MM.1S (cell line): ENCODE measurements around the gene CTSW.
A peak's percentile ranks its signal among the peaks of the same experiment; 100 is the strongest.

Experiments
- DNase-seq: peaks from one replicate; pipeline ENCODE4 v3.0.0-alpha.2; 2015
- H2AFZ ChIP-seq: fragments of 300-600 bp; sonication (generic); 2 replicates; pipeline ENCODE4 v1.6.0; 2016; ENCODE audit warnings: antibody characterized with exemption, low read length
- H3F3A ChIP-seq: fragments of 300-600 bp; sonication (generic); 2 replicates; pipeline ENCODE4 v1.6.1; 2016; ENCODE audit warnings: mild to moderate bottlenecking, antibody characterized with exemption, low read length, moderate library complexity, mixed read lengths; ENCODE audit not compliant: insufficient read depth
- H3K27ac ChIP-seq: fragments of 300-600 bp; sonication (generic); 2 replicates; pipeline ENCODE4 v1.5.1; 2016; ENCODE audit warnings: mild to moderate bottlenecking, low read length
- H3K27me3 ChIP-seq: fragments of 300-600 bp; sonication (generic); replicated peaks from 2 replicates; pipeline ENCODE4 v1.6.0; 2016; ENCODE audit warnings: low read length; ENCODE audit not compliant: insufficient read depth
- H3K36me3 ChIP-seq: fragments of 300-600 bp; sonication (generic); replicated peaks from 2 replicates; pipeline ENCODE4 v1.6.1; 2016; ENCODE audit warnings: mild to moderate bottlenecking, low read length, mixed read lengths; ENCODE audit not compliant: insufficient read depth
- H3K4me1 ChIP-seq: fragments of 300-600 bp; sonication (generic); 2 replicates; pipeline ENCODE4 v1.6.1; 2016; ENCODE audit warnings: low read length, mixed read lengths
- H3K4me2 ChIP-seq: fragments of 300-600 bp; sonication (generic); 2 replicates; pipeline ENCODE4 v1.6.0; 2016; ENCODE audit warnings: low read depth, low read length
- H3K4me3 ChIP-seq: fragments of 300-600 bp; sonication (generic); 2 replicates; pipeline ENCODE4 v1.5.1; 2016; ENCODE audit warnings: low read length, mixed read lengths
- H3K79me2 ChIP-seq: fragments of 300-600 bp; sonication (generic); 2 replicates; pipeline ENCODE4 v1.6.1; 2016; ENCODE audit warnings: mixed run types, low read length, mixed read lengths
- H3K9ac ChIP-seq: fragments of 300-600 bp; sonication (generic); 2 replicates; pipeline ENCODE4 v1.6.1; 2016; ENCODE audit warnings: low read length, mixed read lengths
- H3K9me2 ChIP-seq: fragments of 300-600 bp; sonication (generic); replicated peaks from 2 replicates; pipeline ENCODE4 v1.6.1; 2016; ENCODE audit warnings: mild to moderate bottlenecking, low read length, mixed read lengths; ENCODE audit not compliant: insufficient read depth
- H3K9me3 ChIP-seq: fragments of 300-600 bp; sonication (generic); replicated peaks from 2 replicates; pipeline ENCODE4 v1.6.1; 2016; ENCODE audit warnings: mild to moderate bottlenecking, low read length, mixed read lengths; ENCODE audit not compliant: insufficient read depth
- H4K20me1 ChIP-seq: fragments of 300-600 bp; sonication (generic); 2 replicates; pipeline ENCODE4 v1.6.1; 2016; ENCODE audit warnings: mild to moderate bottlenecking, low read length, moderate library complexity, mixed read lengths; ENCODE audit not compliant: insufficient read depth
- EZH2 ChIP-seq: fragments of 300-600 bp; sonication (generic); optimal IDR thresholded peaks from 2 replicates; pipeline ENCODE3; 2017; ENCODE audit warnings: low read depth, mild to moderate bottlenecking, antibody characterized with exemption, low read length, mixed read lengths
- EZH2phosphoT487 ChIP-seq: fragments of 300-600 bp; sonication (generic); IDR thresholded peaks from 2 replicates; pipeline ENCODE4 v1.6.1; 2018; ENCODE audit warnings: antibody characterized with exemption, low read length
- TF ChIP-seq, protein P1 (sequence below): fragments of 300-600 bp; sonication (generic); IDR thresholded peaks from 2 replicates; pipeline ENCODE4 v1.5.1; 2016; ENCODE audit warnings: antibody characterized with exemption, low read length, mixed read lengths

CTSW gene

GRCh38 chr11:65851811-65852507 lies 27.7 kb upstream of the CTSW start:
- H3K9ac ChIP-seq = no peak overlapping the region
- no peak for DNase-seq
- H4K20me1 ChIP-seq = peaks cover 28% of the 10 kb centered on the region
- H3K4me1 ChIP-seq = 0 out of 2 replicates have a peak, but pooled peaks cover 8% of the 10 kb centered on the region
- H3K27me3 ChIP-seq = no peaks in the 10 kb centered on the region
- H3K4me2 ChIP-seq = no peak overlapping the region
- peaks cover 21% of the 10 kb centered on the region for H3F3A ChIP-seq
- TF ChIP-seq EZH2 (no peak), EZH2phosphoT487 (no peak)
- TF ChIP-seq, protein P1, sequence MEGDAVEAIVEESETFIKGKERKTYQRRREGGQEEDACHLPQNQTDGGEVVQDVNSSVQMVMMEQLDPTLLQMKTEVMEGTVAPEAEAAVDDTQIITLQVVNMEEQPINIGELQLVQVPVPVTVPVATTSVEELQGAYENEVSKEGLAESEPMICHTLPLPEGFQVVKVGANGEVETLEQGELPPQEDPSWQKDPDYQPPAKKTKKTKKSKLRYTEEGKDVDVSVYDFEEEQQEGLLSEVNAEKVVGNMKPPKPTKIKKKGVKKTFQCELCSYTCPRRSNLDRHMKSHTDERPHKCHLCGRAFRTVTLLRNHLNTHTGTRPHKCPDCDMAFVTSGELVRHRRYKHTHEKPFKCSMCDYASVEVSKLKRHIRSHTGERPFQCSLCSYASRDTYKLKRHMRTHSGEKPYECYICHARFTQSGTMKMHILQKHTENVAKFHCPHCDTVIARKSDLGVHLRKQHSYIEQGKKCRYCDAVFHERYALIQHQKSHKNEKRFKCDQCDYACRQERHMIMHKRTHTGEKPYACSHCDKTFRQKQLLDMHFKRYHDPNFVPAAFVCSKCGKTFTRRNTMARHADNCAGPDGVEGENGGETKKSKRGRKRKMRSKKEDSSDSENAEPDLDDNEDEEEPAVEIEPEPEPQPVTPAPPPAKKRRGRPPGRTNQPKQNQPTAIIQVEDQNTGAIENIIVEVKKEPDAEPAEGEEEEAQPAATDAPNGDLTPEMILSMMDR = no peak
- H3K79me2 ChIP-seq = peaks cover 32% of the 10 kb centered on the region
- no peak overlapping the region for H2AFZ ChIP-seq
- H3K9me3 ChIP-seq = no peaks in the 10 kb centered on the region
- H3K9me2 ChIP-seq = no peaks in the 10 kb centered on the region
- no peak overlapping the region for H3K4me3 ChIP-seq
- no peak overlapping the region for H3K27ac ChIP-seq
- peaks cover 24% of the 10 kb centered on the region for H3K36me3 ChIP-seq

- Histone ChIP-seq H3K9me3 (no peaks in the 10 kb centered on the region), H3K79me2 (peaks cover 39% of the 10 kb centered on the region), H3K4me3 (no peak overlapping the region), H3K27ac (no peak overlapping the region), H3K27me3 (no peaks in the 10 kb centered on the region), H3K36me3 (peaks cover 24% of the 10 kb centered on the region), H4K20me1 (peaks cover 28% of the 10 kb centered on the region), H2AFZ (no peak overlapping the region), H3F3A (peaks cover 28% of the 10 kb centered on the region), H3K4me1 (0 out of 2 replicates have a peak, but pooled peaks cover 8% of the 10 kb centered on the region), H3K9me2 (no peaks in the 10 kb centered on the region), H3K9ac (no peak overlapping the region), H3K4me2 (no peak overlapping the region)
- TF ChIP-seq, protein P1 = no peak
- TF ChIP-seq EZH2 (no peak), EZH2phosphoT487 (no peak)
- DNase-seq = no peak
Observed at GRCh38 chr11:65852508-65853245, 27.0 kb upstream of the CTSW start.

GRCh38 chr11:65853246-65853979 lies 26.2 kb upstream of the CTSW start:
- H2AFZ ChIP-seq = no peak overlapping the region
- 0 out of 2 replicates have a peak, but pooled peaks cover 8% of the 10 kb centered on the region for H3K4me1 ChIP-seq
- no peak overlapping the region for H3K9ac ChIP-seq
- no peak overlapping the region for H3K4me3 ChIP-seq
- no peak overlapping the region for H3K27ac ChIP-seq
- TF ChIP-seq EZH2 = no peak
- TF ChIP-seq, protein P1 = peak; percentile 5; the same call in 1 of the 2 replicates
- no peak for DNase-seq
- peaks cover 28% of the 10 kb centered on the region for H4K20me1 ChIP-seq
- peaks cover 39% of the 10 kb centered on the region for H3K79me2 ChIP-seq
- peaks cover 32% of the 10 kb centered on the region for H3F3A ChIP-seq
- peaks cover 24% of the 10 kb centered on the region for H3K36me3 ChIP-seq
- no peaks in the 10 kb centered on the region for H3K9me3 ChIP-seq
- H3K4me2 ChIP-seq = no peak overlapping the region
- H3K27me3 ChIP-seq = no peaks in the 10 kb centered on the region
- no peaks in the 10 kb centered on the region for H3K9me2 ChIP-seq
